HepG2 (cell line): Measurements from ENCODE around the gene MLLT11. TPM values are rescaled to one million over a fixed set of nuclear protein-coding genes. Genes with fewer than 3 reads are reported as not detected.

Experiments
- FIP1L1 ChIP-seq: fragments of 200-400 bp; formaldehyde crosslinking; IDR thresholded peaks from 2 replicates; pipeline ENCODE4 v1.6.1; 2018; ENCODE audit warnings: low read depth, mild to moderate bottlenecking, low read length, moderate library complexity, borderline replicate concordance; ENCODE audit not compliant: insufficient read depth
- FOXP1 ChIP-seq, 2 experiments: fragments of 450-650 bp in 1 of 2; IDR thresholded peaks; 2 replicates each; pipeline ENCODE4 v1.6.1; 2017 to 2018; ENCODE audit warnings: antibody characterized with exemption in 1 of 2
- IKZF1 ChIP-seq: fragments of 450-650 bp; IDR thresholded peaks from 2 replicates; pipeline ENCODE4 v1.7.1; 2016
- MATR3 ChIP-seq: sonication (generic); formaldehyde crosslinking; IDR thresholded peaks from 2 replicates; pipeline ENCODE4 v1.4.0; 2020; ENCODE audit warnings: missing genetic modification reagents
- NFE2 ChIP-seq: sonication (generic); formaldehyde crosslinking; IDR thresholded peaks from 2 replicates; pipeline ENCODE4 v1.4.0; 2020; ENCODE audit warnings: missing genetic modification reagents
- ONECUT2 ChIP-seq: sonication (generic); formaldehyde crosslinking; IDR thresholded peaks from 2 replicates; pipeline ENCODE4 v1.4.0; 2020; ENCODE audit warnings: missing genetic modification reagents
- RXRA ChIP-seq: sonication (generic); formaldehyde crosslinking; IDR thresholded peaks from 2 replicates; pipeline ENCODE4 v1.5.1; 2020; ENCODE audit warnings: missing genetic modification reagents
- SMARCE1 ChIP-seq: fragments of 450-650 bp; IDR thresholded peaks from 2 replicates; pipeline ENCODE4 v1.6.1; 2017; ENCODE audit warnings: borderline replicate concordance
- THYN1 ChIP-seq: sonication (generic); formaldehyde crosslinking; IDR thresholded peaks from 2 replicates; pipeline ENCODE4 v1.8.1; 2023; ENCODE audit warnings: low read depth, mild to moderate bottlenecking, moderate library complexity, missing genetic modification reagents, borderline replicate concordance
- ZBTB43 ChIP-seq: sonication (generic); formaldehyde crosslinking; conservative IDR thresholded peaks from 2 replicates; pipeline ENCODE4 v1.4.0; 2020; ENCODE audit warnings: missing genetic modification reagents
- ZC3H13 ChIP-seq: sonication (generic); formaldehyde crosslinking; IDR thresholded peaks from 2 replicates; pipeline ENCODE4 v1.8.1; 2023; ENCODE audit warnings: mild to moderate bottlenecking, missing genetic modification reagents, moderate library complexity
- ZNF354B ChIP-seq: sonication (generic); formaldehyde crosslinking; IDR thresholded peaks from 2 replicates; pipeline ENCODE4 v1.8.0; 2022; ENCODE audit warnings: mild to moderate bottlenecking, missing genetic modification reagents
- ZNF432 ChIP-seq: sonication (generic); formaldehyde crosslinking; IDR thresholded peaks from 2 replicates; pipeline ENCODE4 v1.5.0; 2020; ENCODE audit warnings: missing genetic modification reagents, mild to moderate bottlenecking, borderline replicate concordance
- ZNF646 ChIP-seq: sonication (generic); formaldehyde crosslinking; IDR thresholded peaks from 2 replicates; pipeline ENCODE4 v1.9.0; 2021; ENCODE audit warnings: mild to moderate bottlenecking, missing genetic modification reagents
- ZNF773 ChIP-seq: sonication (generic); formaldehyde crosslinking; IDR thresholded peaks from 2 replicates; pipeline ENCODE4 v1.4.0; 2020; ENCODE audit warnings: missing genetic modification reagents, borderline replicate concordance
- ZNF841 ChIP-seq: sonication (generic); formaldehyde crosslinking; IDR thresholded peaks from 2 replicates; pipeline ENCODE4 v1.8.1; 2023; ENCODE audit warnings: missing genetic modification reagents, borderline replicate concordance
- polyA plus RNA-seq, 8 experiments: library from polyadenylated mRNA; depleted of rRNA in 3 of 8; stranded (reverse) in 7 of 8; unstranded in 1 of 8; fragments of >200 nt; fragmentation: Illumina TruSeq in 4 of 8; extraction: Trizol in 4 of 8; gene quantifications; 2 replicates each; pipeline versions ENCODE4 v1.2.1 to v1.2.3, GENCODE V29; 2011 to 2016; ENCODE audit warnings: low read depth in 4 of 8, missing spikeins in 1 of 8, mixed read lengths in 1 of 8; ENCODE audit not compliant: insufficient read depth in 1 of 8
- total RNA-seq, 5 experiments: library from RNA; depleted of rRNA; stranded (reverse); fragments of >200 nt; fragmentation: Illumina TruSeq; extraction: Trizol; gene quantifications; 2 replicates each; pipeline ENCODE4 v1.2.3, GENCODE V29; 2016; ENCODE audit warnings: low read depth in 1 of 5
- TF ChIP-seq, protein P1 (sequence below): sonication (generic); formaldehyde crosslinking; IDR thresholded peaks from 2 replicates; pipeline ENCODE4 v1.8.1; 2022; ENCODE audit warnings: mild to moderate bottlenecking, missing genetic modification reagents
- TF ChIP-seq, protein P2 (sequence below): sonication (generic); formaldehyde crosslinking; IDR thresholded peaks from 2 replicates; pipeline ENCODE4 v1.9.0; 2021; ENCODE audit warnings: missing genetic modification reagents, borderline replicate concordance
- TF ChIP-seq, protein P3 (sequence below): IDR thresholded peaks from 2 replicates; pipeline ENCODE4 v1.6.1; 2018; ENCODE audit warnings: missing genetic modification reagents, mild to moderate bottlenecking, missing compliant biosample characterization

Gene MLLT11
- total and polyA plus RNA-seq, 2 of the 13 experiments (the other 11 are each of a cell fraction or from before 2014, with no cell fraction given) = 0.21 to 0.22 TPM

- no peak for TF ChIP-seq ZNF432 (CRISPR knock-in tag)
- no peak for TF ChIP-seq IKZF1
- no peak for TF ChIP-seq ONECUT2
- no peak for TF ChIP-seq ZC3H13
- TF ChIP-seq, protein P1, sequence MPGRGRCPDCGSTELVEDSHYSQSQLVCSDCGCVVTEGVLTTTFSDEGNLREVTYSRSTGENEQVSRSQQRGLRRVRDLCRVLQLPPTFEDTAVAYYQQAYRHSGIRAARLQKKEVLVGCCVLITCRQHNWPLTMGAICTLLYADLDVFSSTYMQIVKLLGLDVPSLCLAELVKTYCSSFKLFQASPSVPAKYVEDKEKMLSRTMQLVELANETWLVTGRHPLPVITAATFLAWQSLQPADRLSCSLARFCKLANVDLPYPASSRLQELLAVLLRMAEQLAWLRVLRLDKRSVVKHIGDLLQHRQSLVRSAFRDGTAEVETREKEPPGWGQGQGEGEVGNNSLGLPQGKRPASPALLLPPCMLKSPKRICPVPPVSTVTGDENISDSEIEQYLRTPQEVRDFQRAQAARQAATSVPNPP (CRISPR knock-in tag) = no peak
- TF ChIP-seq NFE2 (CRISPR knock-in tag) = no peak
- TF ChIP-seq FOXP1 (IDR thresholded peaks at IDR 0.05) = no peak
- peak; percentile 32; the same call in 1 of the 2 replicates for TF ChIP-seq FOXP1 (CRISPR knock-in tag; IDR thresholded peaks at IDR 0.05)
- no peak for TF ChIP-seq ZNF773 (CRISPR knock-in tag)
- TF ChIP-seq, protein P2, sequence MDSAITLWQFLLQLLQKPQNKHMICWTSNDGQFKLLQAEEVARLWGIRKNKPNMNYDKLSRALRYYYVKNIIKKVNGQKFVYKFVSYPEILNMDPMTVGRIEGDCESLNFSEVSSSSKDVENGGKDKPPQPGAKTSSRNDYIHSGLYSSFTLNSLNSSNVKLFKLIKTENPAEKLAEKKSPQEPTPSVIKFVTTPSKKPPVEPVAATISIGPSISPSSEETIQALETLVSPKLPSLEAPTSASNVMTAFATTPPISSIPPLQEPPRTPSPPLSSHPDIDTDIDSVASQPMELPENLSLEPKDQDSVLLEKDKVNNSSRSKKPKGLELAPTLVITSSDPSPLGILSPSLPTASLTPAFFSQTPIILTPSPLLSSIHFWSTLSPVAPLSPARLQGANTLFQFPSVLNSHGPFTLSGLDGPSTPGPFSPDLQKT (CRISPR knock-in tag) = no peak
- TF ChIP-seq MATR3 = no peak
- no peak for TF ChIP-seq RXRA (CRISPR knock-in tag)
- no peak for TF ChIP-seq ZNF841 (CRISPR knock-in tag)
- TF ChIP-seq THYN1 = no peak
- TF ChIP-seq ZBTB43 (CRISPR knock-in tag) = peak; percentile 80
- TF ChIP-seq ZNF354B (CRISPR knock-in tag) = no peak
- no peak for TF ChIP-seq SMARCE1
- TF ChIP-seq, protein P3, sequence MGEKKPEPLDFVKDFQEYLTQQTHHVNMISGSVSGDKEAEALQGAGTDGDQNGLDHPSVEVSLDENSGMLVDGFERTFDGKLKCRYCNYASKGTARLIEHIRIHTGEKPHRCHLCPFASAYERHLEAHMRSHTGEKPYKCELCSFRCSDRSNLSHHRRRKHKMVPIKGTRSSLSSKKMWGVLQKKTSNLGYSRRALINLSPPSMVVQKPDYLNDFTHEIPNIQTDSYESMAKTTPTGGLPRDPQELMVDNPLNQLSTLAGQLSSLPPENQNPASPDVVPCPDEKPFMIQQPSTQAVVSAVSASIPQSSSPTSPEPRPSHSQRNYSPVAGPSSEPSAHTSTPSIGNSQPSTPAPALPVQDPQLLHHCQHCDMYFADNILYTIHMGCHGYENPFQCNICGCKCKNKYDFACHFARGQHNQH (CRISPR knock-in tag) = no peak
- TF ChIP-seq ZNF646 = peak; percentile 89
- TF ChIP-seq FIP1L1 = no peak
Observed at GRCh38 chr1:151108331-151108730, 48.1 kb downstream of the MLLT11 start (continued).
